GM23338 (cell line): ENCODE data around the gene SF3B1. TPM values are rescaled to one million over a fixed set of nuclear protein-coding genes. Genes with fewer than 3 reads are reported as not detected.

ENCODE experiments used
- ATAC-seq: fragments of 200-7000 bp; cut with Tn5 transposase; 3 replicates; pipeline ENCODE4 v1.9.1; 2020
- DNase-seq: peaks from one replicate; pipeline ENCODE4 v3.0.0-alpha.2; 2015; ENCODE audit warnings: low spot score
- H2AFZ ChIP-seq: fragments of 200-600 bp; sonication (generic); 2 replicates; pipeline ENCODE4 v1.8.0; 2016; ENCODE audit warnings: antibody characterized with exemption, mild to moderate bottlenecking, moderate library complexity
- H3F3A ChIP-seq: fragments of 200-600 bp; sonication (generic); replicated peaks from 2 replicates; pipeline ENCODE4 v1.8.0; 2017; ENCODE audit warnings: antibody characterized with exemption, mixed run types, low read depth
- H3K27ac ChIP-seq: fragments of 200-600 bp; sonication (generic); 2 replicates; pipeline ENCODE4 v1.6.1; 2016; ENCODE audit warnings: low read depth
- H3K27me3 ChIP-seq: fragments of 200-600 bp; sonication (generic); 2 replicates; pipeline ENCODE4 v1.8.0; 2016; ENCODE audit warnings: mild to moderate bottlenecking, mixed run types, moderate library complexity; ENCODE audit not compliant: insufficient read depth
- H3K36me3 ChIP-seq: fragments of 200-600 bp; sonication (generic); 2 replicates; pipeline ENCODE4 v1.8.0; 2016; ENCODE audit warnings: mild to moderate bottlenecking; ENCODE audit not compliant: insufficient read depth
- H3K4me1 ChIP-seq: fragments of 200-600 bp; sonication (generic); 2 replicates; pipeline ENCODE4 v1.8.0; 2016; ENCODE audit warnings: mild to moderate bottlenecking, moderate library complexity; ENCODE audit not compliant: insufficient read depth
- H3K4me2 ChIP-seq: fragments of 200-600 bp; sonication (generic); 2 replicates; pipeline ENCODE4 v1.7.1; 2017; ENCODE audit warnings: mixed run types
- H3K4me3 ChIP-seq: fragments of 200-600 bp; sonication (generic); 2 replicates; pipeline ENCODE4 v1.6.1; 2016; ENCODE audit warnings: mixed run types
- H3K79me2 ChIP-seq: fragments of 200-600 bp; sonication (generic); replicated peaks from 2 replicates; pipeline ENCODE4 v1.8.0; 2017; ENCODE audit warnings: mild to moderate bottlenecking; ENCODE audit not compliant: insufficient read depth
- H3K9me2 ChIP-seq: fragments of 200-600 bp; sonication (generic); 2 replicates; pipeline ENCODE4 v1.8.0; 2017; ENCODE audit not compliant: insufficient read depth
- H4K20me1 ChIP-seq: fragments of 200-600 bp; sonication (generic); replicated peaks from 2 replicates; pipeline ENCODE4 v1.8.0; 2017; ENCODE audit warnings: mild to moderate bottlenecking; ENCODE audit not compliant: insufficient read depth
- H3K27ac Mint-ChIP-seq: 2 replicates; pipeline ENCODE4 v1.8.0; 2020; ENCODE audit warnings: inconsistent platforms, mild to moderate bottlenecking, moderate library complexity, mixed read lengths
- H3K27me3 Mint-ChIP-seq: 3 replicates; pipeline ENCODE4 v1.8.0; 2022; ENCODE audit warnings: low read depth, mild to moderate bottlenecking, moderate library complexity, mixed read lengths, inconsistent platforms; ENCODE audit not compliant: insufficient read depth, poor library complexity
- H3K36me3 Mint-ChIP-seq: 3 replicates; pipeline ENCODE4 v1.8.0; 2021; ENCODE audit warnings: low read depth, mild to moderate bottlenecking, inconsistent platforms, moderate library complexity, mixed read lengths
- H3K4me1 Mint-ChIP-seq: 3 replicates; pipeline ENCODE4 v1.8.0; 2020; ENCODE audit warnings: mild to moderate bottlenecking, inconsistent platforms, mixed read lengths
- H3K4me3 Mint-ChIP-seq: 3 replicates; pipeline ENCODE4 v1.8.0; 2021; ENCODE audit warnings: moderate library complexity, mild to moderate bottlenecking, inconsistent platforms, mixed read lengths
- H3K9me3 Mint-ChIP-seq: 3 replicates; pipeline ENCODE4 v1.8.0; 2020; ENCODE audit warnings: moderate library complexity, mild to moderate bottlenecking, inconsistent platforms, mixed read lengths
- CREB1 ChIP-seq: fragments of 250-450 bp; sonication (Bioruptor Pico); IDR thresholded peaks from 2 replicates; pipeline ENCODE4 v1.5.0; 2020; ENCODE audit warnings: low read depth, mild to moderate bottlenecking, moderate library complexity
- CTCF ChIP-seq, 2 experiments: fragments of 200-600 bp in 1 of 2; sonication (generic) in 1 of 2; conservative IDR thresholded peaks; 2 replicates each; pipeline versions ENCODE4 v1.5.1 to v1.6.1; 2016 to 2017; ENCODE audit warnings: antibody characterized with exemption in 2 of 2, low read depth in 2 of 2, mild to moderate bottlenecking in 2 of 2, moderate library complexity in 1 of 2
- ETS1 ChIP-seq: IDR thresholded peaks from 2 replicates; pipeline ENCODE4 v1.6.1; 2016; ENCODE audit warnings: antibody characterized with exemption
- EZH2 ChIP-seq: fragments of 200-600 bp; sonication (generic); IDR thresholded peaks from one replicate; pipeline ENCODE4 v1.8.0; 2017; ENCODE audit warnings: antibody characterized with exemption, mild to moderate bottlenecking, low read depth; ENCODE audit not compliant: unreplicated experiment
- EZH2phosphoT487 ChIP-seq: fragments of 200-600 bp; sonication (generic); IDR thresholded peaks from one replicate; pipeline ENCODE4 v1.8.1; 2018; ENCODE audit warnings: antibody characterized with exemption; ENCODE audit not compliant: unreplicated experiment
- JUNB ChIP-seq: IDR thresholded peaks from one replicate; pipeline ENCODE4 v1.6.1; 2016; ENCODE audit warnings: antibody characterized with exemption; ENCODE audit not compliant: unreplicated experiment
- NANOG ChIP-seq: IDR thresholded peaks from 2 replicates; pipeline ENCODE4 v1.6.1; 2016; ENCODE audit warnings: antibody characterized with exemption, borderline replicate concordance
- POLR2AphosphoS5 ChIP-seq: IDR thresholded peaks from 2 replicates; pipeline ENCODE4 v1.6.1; 2016; ENCODE audit warnings: antibody characterized with exemption, low read depth
- REST ChIP-seq: IDR thresholded peaks from one replicate; pipeline ENCODE4 v1.6.1; 2018; ENCODE audit warnings: antibody characterized with exemption; ENCODE audit not compliant: unreplicated experiment
- STAT1 ChIP-seq: IDR thresholded peaks from one replicate; pipeline ENCODE4 v1.6.1; 2016; ENCODE audit warnings: antibody characterized with exemption; ENCODE audit not compliant: unreplicated experiment
- ZNF114 ChIP-seq: fragments of 250-450 bp; sonication (Bioruptor Pico); IDR thresholded peaks from 2 replicates; pipeline ENCODE4 v1.5.0; 2020; ENCODE audit warnings: mild to moderate bottlenecking, moderate library complexity
- ZNF331 ChIP-seq: fragments of 250-450 bp; sonication (Bioruptor Pico); IDR thresholded peaks from 2 replicates; pipeline ENCODE4 v1.5.0; 2020; ENCODE audit warnings: low read depth, mild to moderate bottlenecking, moderate library complexity
- ZNF462 ChIP-seq: fragments of 250-450 bp; sonication (Bioruptor Pico); IDR thresholded peaks from 2 replicates; pipeline ENCODE4 v1.5.0; 2020; ENCODE audit warnings: mild to moderate bottlenecking, moderate library complexity
- polyA plus RNA-seq: library from polyadenylated mRNA; unstranded; fragments of >200 nt; fragmentation: Nextera tagmentation; extraction: Ambion mirVana; gene quantifications from 2 replicates; pipeline ENCODE4 v1.2.1, GENCODE V29; 2016
- total RNA-seq: library from RNA; depleted of rRNA; stranded (reverse); fragments of >200 nt; shearing (Covaris generic); gene quantifications from 2 replicates; pipeline ENCODE4 v1.2.3, GENCODE V29; 2014

SF3B1 gene
- total and polyA plus RNA-seq, 2 experiments from 2014 or later: 238 to 340 TPM

GRCh38 chr2:197414515-197414914, 20.3 kb downstream of the SF3B1 start:
- peaks cover 3% of the 10 kb centered on the region for H3K27me3 Mint-ChIP-seq
- Histone ChIP-seq H3K9me2 (no peaks in the 10 kb centered on the region), H3K36me3 (peaks cover 81% of the 10 kb centered on the region), H3K4me3 (no peak overlapping the region), H3K79me2 (peaks cover 52% of the 10 kb centered on the region), H3K27ac (0 out of 2 replicates have a peak overlapping the region, but pooled peaks have one; percentile 32), H4K20me1 (peaks cover 34% of the 10 kb centered on the region; the same call in 1 of the 2 replicates), H3K4me2 (no peak overlapping the region), H3K4me1 (no peaks in the 10 kb centered on the region), H3K27me3 (no peaks in the 10 kb centered on the region), H2AFZ (no peak overlapping the region), H3F3A (peaks cover 18% of the 10 kb centered on the region)
- no peaks in the 10 kb centered on the region for H3K4me1 Mint-ChIP-seq
- H3K27ac Mint-ChIP-seq: no peak overlapping the region
- H3K4me3 Mint-ChIP-seq: no peak overlapping the region
- H3K36me3 Mint-ChIP-seq: peaks cover 80% of the 10 kb centered on the region
- ATAC-seq: no peak
- no peaks in the 10 kb centered on the region for H3K9me3 Mint-ChIP-seq
- no peak for DNase-seq
- TF ChIP-seq CTCF (conservative IDR thresholded peaks at IDR 0.05; ENCODE audit: low read depth in 2 of 2) (no peak), POLR2AphosphoS5 (no peak), ETS1 (no peak), JUNB (no peak), ZNF331 (CRISPR knock-in tag) (no peak), REST (no peak), EZH2 (no peak), ZNF114 (CRISPR knock-in tag) (no peak), NANOG (no peak), EZH2phosphoT487 (no peak), CREB1 (no peak), ZNF462 (CRISPR knock-in tag) (no peak), STAT1 (no peak)
